Measurements from ENCODE around the gene IQCM.

DNA sequence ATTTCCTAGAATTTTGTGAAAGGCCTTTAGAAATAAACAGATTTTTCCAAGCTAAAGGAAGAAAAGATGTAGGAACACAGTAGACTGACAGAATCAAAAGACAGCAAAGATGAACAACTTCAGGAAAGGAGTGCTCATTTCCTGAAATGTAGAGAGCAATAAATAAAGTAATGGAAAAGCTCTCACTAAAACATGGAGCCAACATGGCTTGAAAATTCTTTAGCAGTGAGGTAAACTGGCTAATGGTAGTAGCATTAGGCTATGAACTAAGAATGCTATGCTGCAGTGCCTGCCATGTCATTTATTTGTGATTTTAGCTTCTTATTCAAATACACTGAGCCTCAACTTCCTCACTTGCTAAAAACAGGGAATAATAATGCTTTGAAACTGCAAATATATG lies 108.7 kb downstream of the IQCM start:
- TF ChIP-seq GATA3 (IDR thresholded peaks at IDR 0.05; ENCODE audit: low read depth, low read length) (no peak), GATA2 (IDR thresholded peaks at IDR 0.05; ENCODE audit: low read depth, low read length) (no peak)
